Measurements from ENCODE around the gene AKAP13.

DNA sequence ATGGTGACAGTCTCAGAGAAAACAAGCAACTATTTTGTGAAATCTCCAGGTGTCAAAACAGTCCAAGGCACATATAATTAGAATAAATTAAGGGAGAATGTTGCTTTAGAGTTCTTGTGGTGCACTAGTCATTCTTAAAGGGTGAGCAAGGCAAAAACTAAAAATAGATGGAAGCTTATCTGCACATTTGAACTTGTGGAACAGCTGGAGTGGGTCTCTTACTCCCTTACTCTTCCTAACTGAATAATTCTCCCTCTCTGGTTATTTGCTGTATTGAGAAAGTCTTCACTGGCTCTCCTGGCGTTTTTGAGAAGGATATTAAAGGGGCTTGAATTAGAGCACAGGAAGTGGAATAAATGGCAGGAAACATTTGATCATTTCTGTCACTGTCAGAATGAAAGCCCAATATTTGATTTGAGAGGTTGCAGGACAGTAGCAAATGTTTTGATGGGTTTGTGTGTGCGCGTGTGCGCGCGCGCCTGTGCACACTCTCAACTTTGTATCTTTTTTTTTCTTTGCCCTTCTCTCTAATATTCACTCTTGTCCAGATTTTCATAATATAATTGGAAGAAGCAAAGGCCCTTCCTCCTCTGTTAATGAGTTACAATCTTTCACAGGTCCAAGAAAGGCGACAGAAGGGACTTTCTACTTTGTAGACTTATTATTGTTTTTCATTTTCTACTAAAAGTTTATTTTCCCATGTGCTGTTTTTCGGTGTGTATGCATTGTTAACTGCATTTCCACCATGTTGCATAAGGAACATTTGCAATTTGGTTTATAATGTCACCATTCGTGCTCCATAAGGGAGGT, 40.9 kb downstream of the AKAP13 start:
- TF ChIP-seq, protein P1, sequence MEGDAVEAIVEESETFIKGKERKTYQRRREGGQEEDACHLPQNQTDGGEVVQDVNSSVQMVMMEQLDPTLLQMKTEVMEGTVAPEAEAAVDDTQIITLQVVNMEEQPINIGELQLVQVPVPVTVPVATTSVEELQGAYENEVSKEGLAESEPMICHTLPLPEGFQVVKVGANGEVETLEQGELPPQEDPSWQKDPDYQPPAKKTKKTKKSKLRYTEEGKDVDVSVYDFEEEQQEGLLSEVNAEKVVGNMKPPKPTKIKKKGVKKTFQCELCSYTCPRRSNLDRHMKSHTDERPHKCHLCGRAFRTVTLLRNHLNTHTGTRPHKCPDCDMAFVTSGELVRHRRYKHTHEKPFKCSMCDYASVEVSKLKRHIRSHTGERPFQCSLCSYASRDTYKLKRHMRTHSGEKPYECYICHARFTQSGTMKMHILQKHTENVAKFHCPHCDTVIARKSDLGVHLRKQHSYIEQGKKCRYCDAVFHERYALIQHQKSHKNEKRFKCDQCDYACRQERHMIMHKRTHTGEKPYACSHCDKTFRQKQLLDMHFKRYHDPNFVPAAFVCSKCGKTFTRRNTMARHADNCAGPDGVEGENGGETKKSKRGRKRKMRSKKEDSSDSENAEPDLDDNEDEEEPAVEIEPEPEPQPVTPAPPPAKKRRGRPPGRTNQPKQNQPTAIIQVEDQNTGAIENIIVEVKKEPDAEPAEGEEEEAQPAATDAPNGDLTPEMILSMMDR (conservative IDR thresholded peaks at IDR 0.05), result no peak
- TF ChIP-seq ZFX (IDR thresholded peaks at IDR 0.05), result no peak

Data from C4-2B (cell line).